Duodenal mucosa (tissue), 2 donors: ENCODE data around the gene VGLL4.
"Not testable (repeated sequence)": the region's sequence is repeated elsewhere in the genome, so short reads cannot be mapped to it uniquely, and the experiment has no call there.

Experiments
- H3K27ac ChIP-seq: one replicate; pipeline ENCODE4 v1.7.0; 2013; ENCODE audit warnings: low read depth, low read length
- H3K27me3 ChIP-seq, 2 donors: one replicate each; pipeline ENCODE4 v1.7.0; 2013; ENCODE audit warnings: low read length in 2 of 2, control low read depth in 1 of 2; ENCODE audit not compliant: insufficient read depth in 2 of 2, control insufficient read depth in 1 of 2
- H3K36me3 ChIP-seq, 2 donors: one replicate each; pipeline ENCODE4 v1.7.0; 2013; ENCODE audit warnings: low read length in 2 of 2, control low read depth in 1 of 2; ENCODE audit not compliant: insufficient read depth in 2 of 2, control insufficient read depth in 1 of 2
- H3K4me1 ChIP-seq, 2 donors: one replicate each; pipeline ENCODE4 v1.7.0; 2013; ENCODE audit warnings: low read length in 2 of 2, control low read depth in 1 of 2; ENCODE audit not compliant: insufficient read depth in 2 of 2, control insufficient read depth in 1 of 2
- H3K4me3 ChIP-seq, 2 donors: one replicate each; pipeline ENCODE4 v1.7.0; 2013; ENCODE audit warnings: low read length in 2 of 2, low read depth in 1 of 2
- H3K9ac ChIP-seq, 2 donors: one replicate each; pipeline ENCODE4 v1.7.0; 2013; ENCODE audit warnings: low read length in 2 of 2, low read depth in 1 of 2
- H3K9me3 ChIP-seq, 2 donors: one replicate each; pipeline ENCODE4 v1.7.0; 2013; ENCODE audit warnings: low read length in 2 of 2, control low read depth in 1 of 2; ENCODE audit not compliant: control insufficient read depth in 1 of 2

Gene VGLL4

DNA sequence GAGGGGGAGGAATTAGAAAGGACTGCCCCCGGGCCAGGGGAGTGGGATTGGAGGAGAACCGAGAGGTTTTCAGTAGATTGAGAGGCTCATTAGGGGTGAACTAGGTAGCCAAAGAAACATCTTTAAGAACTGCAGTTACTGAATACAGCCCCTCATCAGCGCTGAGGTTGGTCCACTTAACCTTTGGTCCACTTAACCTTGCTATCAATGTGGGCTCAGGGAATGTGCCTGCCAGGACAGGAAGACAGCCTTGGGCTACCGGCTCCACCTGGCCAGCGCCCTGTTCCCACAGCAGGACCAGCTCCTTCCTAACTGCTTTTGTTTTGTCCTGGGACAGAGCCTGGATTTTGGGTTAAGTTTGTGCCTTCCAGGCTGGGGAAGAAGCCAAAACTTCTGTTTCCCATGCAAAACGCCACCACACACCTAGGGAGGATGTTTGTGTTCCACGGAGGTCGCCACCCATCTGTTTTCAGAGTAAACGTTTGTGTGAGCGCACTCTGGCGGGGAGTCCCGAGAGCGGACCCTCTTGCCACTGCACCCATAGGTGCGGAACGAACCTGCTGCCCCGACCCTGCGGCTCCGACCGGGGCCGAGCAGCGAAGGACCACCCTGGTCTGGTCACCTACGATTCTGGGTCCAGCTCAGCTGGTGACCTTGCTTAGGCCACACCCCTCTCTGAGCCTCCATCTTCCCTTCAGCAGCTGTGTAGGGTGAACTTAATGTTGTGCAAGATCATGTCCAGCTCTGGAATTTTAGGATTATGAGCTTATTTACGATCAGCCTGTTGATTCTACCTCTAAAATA, 107.4 kb downstream of the VGLL4 start:
- Histone ChIP-seq H3K27ac (no peak overlapping the region), H3K9ac (no peak overlapping the region), H3K4me3 (no peak overlapping the region), H3K27me3 (no peaks in the 10 kb centered on the region), H3K36me3 (no peaks in the 10 kb centered on the region), H3K4me1 (no peaks in the 10 kb centered on the region), H3K9me3 (no peaks in the 10 kb centered on the region)

- H3K27me3 ChIP-seq, result no peaks in the 10 kb centered on the region
- H3K4me3 ChIP-seq, result no peak overlapping the region
- H3K9ac ChIP-seq, result no peak overlapping the region
- no peaks in the 10 kb centered on the region for H3K9me3 ChIP-seq
- no peaks in the 10 kb centered on the region for H3K36me3 ChIP-seq
- no peaks in the 10 kb centered on the region for H3K4me1 ChIP-seq
- H3K27ac ChIP-seq, result no peak overlapping the region
Observed at GRCh38 chr3:11535243-11535960, 108.3 kb downstream of the VGLL4 start.

GRCh38 chr3:11534793-11535101, 109.0 kb downstream of the VGLL4 start:
- no peaks in the 10 kb centered on the region for H3K9me3 ChIP-seq
- no peak overlapping the region for H3K9ac ChIP-seq
- no peak overlapping the region for H3K4me3 ChIP-seq
- no peaks in the 10 kb centered on the region for H3K4me1 ChIP-seq
- H3K27me3 ChIP-seq, result no peaks in the 10 kb centered on the region
- H3K36me3 ChIP-seq, result no peaks in the 10 kb centered on the region
- H3K27ac ChIP-seq, result no peak overlapping the region

- Histone ChIP-seq H3K27ac (no peak overlapping the region), H3K4me1 (no peaks in the 10 kb centered on the region), H3K27me3 (no peaks in the 10 kb centered on the region), H3K36me3 (no peaks in the 10 kb centered on the region), H3K4me3 (no peak overlapping the region), H3K9ac (no peak overlapping the region), H3K9me3 (no peaks in the 10 kb centered on the region)
Observed at GRCh38 chr3:11534011-11534792, 109.5 kb downstream of the VGLL4 start.

DNA sequence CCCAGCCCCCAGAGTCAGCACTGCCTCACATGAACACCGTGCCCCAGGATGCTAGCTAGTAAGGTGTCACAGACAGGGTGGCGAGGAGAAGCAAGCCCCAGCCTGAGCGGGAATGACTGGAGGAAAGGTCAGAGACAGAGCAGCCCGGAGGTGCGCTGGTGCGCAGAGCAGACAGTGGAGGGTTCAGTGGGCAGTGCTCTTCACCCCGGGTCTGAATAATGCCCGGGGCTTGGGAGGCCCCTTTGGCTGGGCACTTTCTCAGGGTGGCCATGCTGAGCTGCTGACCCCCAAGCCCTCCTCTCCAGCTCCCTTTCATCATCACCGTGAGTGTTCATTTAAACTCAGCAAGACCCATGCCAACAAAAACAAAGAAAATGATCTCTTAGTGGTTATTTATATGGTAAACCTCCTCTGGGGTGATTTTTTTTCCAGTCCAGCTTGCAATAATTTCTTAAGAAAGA, 110.8 kb downstream of the VGLL4 start:
- Histone ChIP-seq H3K36me3 (peaks cover 0 to 1% of the 10 kb centered on the region in 2 donors), H3K9me3 (no peaks in the 10 kb centered on the region), H3K4me3 (no peak overlapping the region), H3K4me1 (no peaks in the 10 kb centered on the region), H3K27ac (no peak overlapping the region), H3K27me3 (no peaks in the 10 kb centered on the region), H3K9ac (no peak overlapping the region)

GRCh38 chr3:11530153-11530721, 113.5 kb downstream of the VGLL4 start:
- Histone ChIP-seq H3K9me3 (no peaks in the 10 kb centered on the region), H3K4me3 (no peak overlapping the region), H3K36me3 (peaks cover 0 to 4% of the 10 kb centered on the region in 2 donors), H3K9ac (no peak overlapping the region), H3K4me1 (no peaks in the 10 kb centered on the region), H3K27me3 (no peaks in the 10 kb centered on the region), H3K27ac (no peak overlapping the region)

DNA sequence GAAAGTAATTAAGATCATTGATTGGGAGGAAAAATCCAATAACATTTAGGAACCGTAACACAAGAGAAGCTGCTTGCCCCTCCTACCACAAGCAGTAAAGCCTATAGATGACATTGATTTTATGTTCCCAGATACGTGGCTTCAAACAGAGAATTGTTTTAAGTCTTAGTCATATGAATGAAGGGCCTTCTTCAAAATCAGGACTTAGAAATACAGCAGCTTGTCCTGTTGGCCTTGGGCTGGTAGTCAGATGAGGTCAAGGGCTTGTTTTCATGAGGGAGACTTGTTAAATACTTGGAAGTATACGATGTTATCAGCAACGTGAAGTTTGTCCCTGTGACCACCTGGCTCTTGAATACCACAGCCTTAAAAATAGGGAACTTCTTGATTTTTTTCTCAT, 114.4 kb downstream of the VGLL4 start:
- no peaks in the 10 kb centered on the region for H3K9me3 ChIP-seq
- no peak overlapping the region for H3K4me3 ChIP-seq
- H3K9ac ChIP-seq, result no peak overlapping the region
- H3K27ac ChIP-seq, result no peak overlapping the region
- no peaks in the 10 kb centered on the region for H3K27me3 ChIP-seq
- H3K4me1 ChIP-seq, result no peaks in the 10 kb centered on the region
- peaks cover 0 to 4% of the 10 kb centered on the region in 2 donors for H3K36me3 ChIP-seq

GRCh38 chr3:11526121-11526520, 117.6 kb downstream of the VGLL4 start:
- H3K27me3 ChIP-seq, H3K27ac ChIP-seq, H3K9me3 ChIP-seq, H3K36me3 ChIP-seq, H3K9ac ChIP-seq, H3K4me1 ChIP-seq, H3K4me3 ChIP-seq: not testable (repeated sequence)

GRCh38 chr3:11523572-11524101, 120.1 kb downstream of the VGLL4 start:
- Histone ChIP-seq H3K27me3 (no peaks in the 10 kb centered on the region), H3K9ac (no peak overlapping the region), H3K36me3 (peaks cover 0 to 4% of the 10 kb centered on the region in 2 donors), H3K4me3 (no peak overlapping the region), H3K9me3 (no peaks in the 10 kb centered on the region), H3K4me1 (no peaks in the 10 kb centered on the region), H3K27ac (no peak overlapping the region)
